ENCODE data around the gene LIN54. TPM values are rescaled to one million over a fixed set of nuclear protein-coding genes. Genes with fewer than 3 reads are reported as not detected.
"Not testable (repeated sequence)": the region's sequence is repeated elsewhere in the genome, so short reads cannot be mapped to it uniquely, and the experiment has no call there.

LIN54 gene
- total RNA-seq: 5.0 and 9.2 TPM in 2 replicates

DNA sequence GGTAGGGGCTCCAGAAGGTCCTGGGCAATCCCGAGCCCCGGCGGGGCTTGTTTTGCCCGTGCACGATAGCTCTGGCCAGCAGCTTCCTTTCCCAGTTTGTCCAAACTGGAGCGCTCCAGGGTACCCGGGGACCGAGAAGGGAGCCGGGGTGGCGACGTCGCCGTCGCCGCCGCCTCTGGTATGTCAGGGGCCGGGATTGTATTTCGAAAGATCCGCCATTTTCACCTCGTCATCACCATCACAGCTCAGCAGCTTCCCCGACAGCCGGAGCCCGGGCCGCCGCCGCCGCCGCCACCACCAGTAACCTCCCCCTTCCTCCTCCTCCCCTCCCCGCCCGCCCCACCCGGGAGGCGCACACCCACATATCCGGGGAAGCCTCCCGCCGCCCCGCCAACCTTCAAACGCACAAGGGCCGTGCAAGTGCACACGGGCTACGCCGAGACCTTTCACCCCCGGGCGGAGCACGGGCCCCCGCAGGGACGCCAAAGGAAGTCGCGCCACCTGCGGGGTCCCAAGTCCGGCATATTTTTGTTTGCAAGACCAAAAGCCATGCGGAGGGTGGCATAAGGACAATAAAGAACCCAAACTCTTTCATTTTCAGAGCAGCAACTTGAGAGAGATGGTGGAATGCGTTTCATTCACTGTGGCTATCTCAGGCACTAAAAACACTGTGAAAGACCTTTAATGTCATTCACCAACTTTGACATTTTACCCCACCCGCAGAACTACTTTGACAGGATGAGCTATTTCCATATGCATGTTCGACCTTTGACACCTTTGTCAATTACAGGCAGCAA, at the start of gene LIN54:
Gene LIN54, minus strand, starts transcription at position 302 of the 797 bp plus-strand sequence. CDS start 25,979 bp downstream, outside the sequence.
- peak within 1 kb of the TSS; percentile 89 for H3K4me3 ChIP-seq (ENCODE audit: low read depth, low read length)
- no peaks in the 10 kb centered on the region for H3K36me3 ChIP-seq (ENCODE audit: control insufficient read depth, insufficient read depth, low read length)
- TF ChIP-seq, protein P1, sequence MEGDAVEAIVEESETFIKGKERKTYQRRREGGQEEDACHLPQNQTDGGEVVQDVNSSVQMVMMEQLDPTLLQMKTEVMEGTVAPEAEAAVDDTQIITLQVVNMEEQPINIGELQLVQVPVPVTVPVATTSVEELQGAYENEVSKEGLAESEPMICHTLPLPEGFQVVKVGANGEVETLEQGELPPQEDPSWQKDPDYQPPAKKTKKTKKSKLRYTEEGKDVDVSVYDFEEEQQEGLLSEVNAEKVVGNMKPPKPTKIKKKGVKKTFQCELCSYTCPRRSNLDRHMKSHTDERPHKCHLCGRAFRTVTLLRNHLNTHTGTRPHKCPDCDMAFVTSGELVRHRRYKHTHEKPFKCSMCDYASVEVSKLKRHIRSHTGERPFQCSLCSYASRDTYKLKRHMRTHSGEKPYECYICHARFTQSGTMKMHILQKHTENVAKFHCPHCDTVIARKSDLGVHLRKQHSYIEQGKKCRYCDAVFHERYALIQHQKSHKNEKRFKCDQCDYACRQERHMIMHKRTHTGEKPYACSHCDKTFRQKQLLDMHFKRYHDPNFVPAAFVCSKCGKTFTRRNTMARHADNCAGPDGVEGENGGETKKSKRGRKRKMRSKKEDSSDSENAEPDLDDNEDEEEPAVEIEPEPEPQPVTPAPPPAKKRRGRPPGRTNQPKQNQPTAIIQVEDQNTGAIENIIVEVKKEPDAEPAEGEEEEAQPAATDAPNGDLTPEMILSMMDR (IDR thresholded peaks at IDR 0.05; ENCODE audit: insufficient read depth, low read length, poor library complexity, severe bottlenecking): no peak
- H3K27me3 ChIP-seq (ENCODE audit: control insufficient read depth, insufficient read depth, low read length): no peaks in the 10 kb centered on the region
- peak; percentile 19 for DNase-seq (ENCODE audit: low read depth)

DNA sequence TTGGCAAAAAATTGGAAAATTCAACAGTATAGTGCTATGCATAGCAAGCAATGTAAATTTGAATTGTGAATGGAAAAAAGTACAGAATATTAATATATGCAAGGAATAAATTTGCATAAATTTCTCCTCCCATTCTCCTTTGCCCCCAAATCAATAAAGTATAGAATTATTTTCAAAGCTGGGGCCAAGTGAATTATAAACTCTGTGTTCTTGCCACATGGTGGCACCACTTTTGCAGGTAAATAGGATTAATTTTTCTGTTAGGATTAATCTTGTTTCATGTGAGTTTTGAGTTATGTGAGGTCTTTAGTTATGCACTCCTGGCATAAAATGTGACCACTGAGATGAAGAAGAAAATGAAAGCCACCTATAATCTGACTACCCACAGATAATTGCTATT, 44.3 kb upstream of the LIN54 start:
- no peak overlapping the region for H3K4me3 ChIP-seq (ENCODE audit: low read depth, low read length)

DNA sequence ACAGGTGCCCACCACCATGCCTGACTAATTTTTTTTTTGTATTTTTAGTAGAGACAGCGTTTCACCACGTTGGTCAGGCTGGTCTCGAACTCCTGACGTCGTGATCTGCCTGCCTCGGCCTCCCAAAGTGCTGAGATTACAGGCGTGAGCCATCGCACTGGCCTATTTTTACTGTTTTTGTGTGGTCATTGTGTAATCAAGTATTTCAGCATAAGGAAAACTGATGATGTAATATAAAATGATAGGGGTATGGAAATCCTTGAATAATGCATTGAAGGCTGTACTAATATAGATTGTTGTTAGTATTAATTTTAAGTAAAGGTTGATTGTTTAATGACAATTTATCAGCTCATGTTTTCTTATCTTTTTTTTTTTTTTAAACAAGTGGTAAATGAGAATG, 38.2 kb upstream of the LIN54 start:
- not testable (repeated sequence) for H3K4me3 ChIP-seq (ENCODE audit: low read depth, low read length); H3K27me3 ChIP-seq (ENCODE audit: control insufficient read depth, insufficient read depth, low read length)

More for the DNA sequence above, 44.3 kb upstream of the LIN54 start:
- H3K27me3 ChIP-seq (ENCODE audit: control insufficient read depth, insufficient read depth, low read length): no peaks in the 10 kb centered on the region
- no peak for DNase-seq (ENCODE audit: low read depth)
- H3K36me3 ChIP-seq (ENCODE audit: control insufficient read depth, insufficient read depth, low read length): no peaks in the 10 kb centered on the region
- TF ChIP-seq, protein P1 (IDR thresholded peaks at IDR 0.05; ENCODE audit: insufficient read depth, low read length, poor library complexity, severe bottlenecking): peak; percentile 34

DNA sequence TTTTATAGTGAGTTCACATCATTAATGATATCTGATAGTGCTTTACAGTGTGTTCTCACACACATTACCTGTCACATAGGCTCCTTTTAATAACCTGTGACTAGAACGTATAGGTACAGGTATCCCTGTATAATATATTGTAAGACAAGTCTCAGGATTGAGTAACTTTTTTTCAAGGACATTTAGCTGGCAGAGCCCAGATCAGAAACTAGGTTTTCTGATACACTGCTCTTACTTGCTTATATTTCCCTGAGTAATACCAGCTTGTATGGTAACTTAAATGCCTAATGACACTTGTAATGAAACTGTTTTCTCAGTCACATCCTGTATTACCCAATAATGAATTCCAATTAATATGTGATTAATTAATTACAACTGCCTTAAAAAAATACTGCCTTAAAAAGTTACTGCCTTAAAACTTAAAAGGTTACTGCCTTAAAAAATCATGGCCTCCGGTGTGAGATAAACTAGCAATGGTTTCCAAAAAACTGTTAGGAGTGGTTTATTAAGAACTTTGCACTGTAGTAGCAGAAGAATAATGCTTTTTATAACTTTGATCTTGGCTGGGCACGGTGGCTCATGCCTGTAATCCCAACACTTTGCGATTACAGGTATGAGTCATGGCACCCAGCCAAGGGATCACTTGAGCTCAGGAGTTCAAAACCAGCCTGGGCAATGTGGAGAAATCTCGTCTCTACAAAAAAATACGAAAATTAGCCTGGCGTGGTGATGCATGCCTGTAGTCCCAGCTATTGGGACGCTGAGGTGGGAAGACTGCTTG, 36.3 kb upstream of the LIN54 start:
- Histone ChIP-seq H3K4me3 (ENCODE audit: low read depth, low read length) (no peak overlapping the region), H3K36me3 (ENCODE audit: control insufficient read depth, insufficient read depth, low read length) (no peaks in the 10 kb centered on the region), H3K27me3 (ENCODE audit: control insufficient read depth, insufficient read depth, low read length) (no peaks in the 10 kb centered on the region)
- TF ChIP-seq, protein P1 (IDR thresholded peaks at IDR 0.05; ENCODE audit: insufficient read depth, low read length, poor library complexity, severe bottlenecking): no peak
- no peak for DNase-seq (ENCODE audit: low read depth)

More for the DNA sequence above, 38.2 kb upstream of the LIN54 start:
- DNase-seq (ENCODE audit: low read depth); H3K36me3 ChIP-seq (ENCODE audit: control insufficient read depth, insufficient read depth, low read length): not testable (repeated sequence)

DNA sequence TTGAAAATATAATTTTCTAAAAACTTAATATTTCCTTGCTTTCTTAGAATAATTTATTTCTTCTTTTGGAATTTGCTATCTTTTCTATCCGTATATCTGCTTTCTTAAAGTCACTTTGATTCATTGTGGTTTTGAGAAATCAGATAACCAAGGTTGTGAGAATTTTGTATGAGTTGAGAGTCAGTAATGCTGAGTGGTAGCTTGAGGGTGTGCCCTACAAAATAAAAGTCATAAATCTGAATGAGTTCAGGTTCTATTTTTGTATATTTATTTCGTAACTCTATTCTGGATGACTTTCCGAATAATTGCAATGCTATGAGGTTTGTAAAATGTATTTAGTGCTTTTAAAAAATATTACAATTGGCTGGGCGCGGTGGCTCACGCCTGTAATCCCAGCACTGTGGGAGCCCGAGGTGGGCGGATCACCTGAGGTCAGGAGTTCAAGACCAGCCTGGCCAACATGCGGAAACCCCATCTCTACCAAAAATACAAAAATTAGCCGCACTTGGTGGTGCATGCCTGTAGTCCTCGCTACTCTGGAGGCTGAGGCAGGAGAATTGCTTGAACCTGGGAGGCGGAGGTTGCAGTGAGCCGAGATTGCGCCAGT, 33.3 kb upstream of the LIN54 start:
- DNase-seq (ENCODE audit: low read depth): no peak

DNA sequence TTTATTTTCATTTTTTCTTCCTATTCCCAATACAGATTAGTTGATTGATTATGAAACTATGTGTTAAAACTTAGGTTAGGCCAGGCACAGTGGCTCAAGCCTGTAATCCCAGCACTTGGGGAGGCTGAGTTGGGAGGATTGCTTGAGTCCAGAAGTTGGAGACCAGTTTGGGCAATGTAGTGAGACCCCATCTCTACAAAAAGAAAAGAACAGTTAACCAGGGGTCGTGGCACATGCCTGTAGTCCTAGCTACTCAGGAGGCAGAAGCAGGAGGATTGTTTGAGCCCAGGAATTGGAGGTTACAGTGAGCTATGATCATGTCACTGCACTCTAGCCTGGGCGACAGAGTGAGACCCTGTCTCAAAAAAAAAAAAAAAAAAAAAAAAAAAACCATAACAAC, 32.5 kb upstream of the LIN54 start:
- not testable (repeated sequence) for H3K36me3 ChIP-seq (ENCODE audit: control insufficient read depth, insufficient read depth, low read length); H3K4me3 ChIP-seq (ENCODE audit: low read depth, low read length); H3K27me3 ChIP-seq (ENCODE audit: control insufficient read depth, insufficient read depth, low read length); DNase-seq (ENCODE audit: low read depth)

More for the DNA sequence above, 33.3 kb upstream of the LIN54 start:
- Histone ChIP-seq H3K36me3 (ENCODE audit: control insufficient read depth, insufficient read depth, low read length) (no peaks in the 10 kb centered on the region), H3K27me3 (ENCODE audit: control insufficient read depth, insufficient read depth, low read length) (no peaks in the 10 kb centered on the region), H3K4me3 (ENCODE audit: low read depth, low read length) (no peak overlapping the region)
- TF ChIP-seq, protein P1 (IDR thresholded peaks at IDR 0.05; ENCODE audit: insufficient read depth, low read length, poor library complexity, severe bottlenecking): no peak
